ENCODE results near the gene PRR14.
"Not testable (repeated sequence)": the region's sequence is repeated elsewhere in the genome, so short reads cannot be mapped to it uniquely, and the experiment has no call there.

PRR14 gene

GRCh38 chr16:30633526-30633925 is 17.2 kb upstream of the PRR14 start:
- H2AFZ ChIP-seq (ENCODE audit: low read length) = peak overlapping the region; percentile 71
- TF ChIP-seq CTCF (conservative IDR thresholded peaks at IDR 0.05; ENCODE audit: low read length) (no peak), EZH2phosphoT487 (IDR thresholded peaks at IDR 0.05; ENCODE audit: borderline replicate concordance) (no peak)
- H3K27me3 ChIP-seq (ENCODE audit: insufficient read depth, low read length, poor library complexity, severe bottlenecking) = no peaks in the 10 kb centered on the region

DNA sequence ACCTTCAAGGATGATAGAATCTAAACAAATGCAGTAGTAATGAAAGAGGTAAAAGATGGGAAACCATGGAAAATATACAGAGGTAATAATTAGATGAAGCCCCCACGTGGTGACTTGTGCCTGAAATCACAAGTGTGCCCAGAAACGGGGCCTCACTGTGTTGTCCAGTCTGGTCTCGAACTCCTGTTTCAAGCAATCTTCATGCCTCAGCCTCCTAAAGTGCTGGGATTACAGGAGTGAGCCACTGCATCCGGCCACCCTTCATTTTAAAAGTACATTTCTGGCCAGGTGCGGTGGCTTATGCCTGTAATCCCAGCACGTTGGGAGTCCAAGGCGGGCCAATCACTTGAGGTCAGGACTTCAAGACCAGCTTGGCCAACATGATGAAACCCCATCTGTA is 14.2 kb upstream of the PRR14 start:
- H3K27me3 ChIP-seq (ENCODE audit: insufficient read depth, low read length, poor library complexity, severe bottlenecking) = no peaks in the 10 kb centered on the region
- H3K4me3 ChIP-seq (ENCODE audit: low read length, poor library complexity, severe bottlenecking) = no peak overlapping the region
- H3F3A ChIP-seq (ENCODE audit: low read depth) = no peaks in the 10 kb centered on the region
- H3K4me2 ChIP-seq (ENCODE audit: low read depth, low read length, poor library complexity, severe bottlenecking) = peak overlapping the region; percentile 93
- H3K36me3 ChIP-seq (ENCODE audit: insufficient read depth, low read length) = no peaks in the 10 kb centered on the region
- no peaks in the 10 kb centered on the region for H3K9me3 ChIP-seq (ENCODE audit: insufficient read depth, low read depth, low read length)
- H4K20me1 ChIP-seq (ENCODE audit: insufficient read depth, low read length, poor library complexity, severe bottlenecking) = no peaks in the 10 kb centered on the region
- peaks cover 5% of the 10 kb centered on the region for H3K4me1 ChIP-seq (ENCODE audit: insufficient read depth, low read length, poor library complexity, severe bottlenecking)
- TF ChIP-seq CTCF (conservative IDR thresholded peaks at IDR 0.05; ENCODE audit: low read length) (no peak), EZH2phosphoT487 (IDR thresholded peaks at IDR 0.05; ENCODE audit: borderline replicate concordance) (no peak)
- H3K9me2 ChIP-seq (replicated peaks; ENCODE audit: low read depth, low read length) = no peaks in the 10 kb centered on the region
- no peak overlapping the region for H3K9ac ChIP-seq (ENCODE audit: low read depth, low read length, poor library complexity, severe bottlenecking)
- H3K79me2 ChIP-seq (ENCODE audit: insufficient read depth, low read length) = peaks cover 22% of the 10 kb centered on the region
- H2AFZ ChIP-seq (ENCODE audit: low read length) = no peak overlapping the region

More at GRCh38 chr16:30633526-30633925, 17.2 kb upstream of the PRR14 start:
- H3K79me2 ChIP-seq (ENCODE audit: insufficient read depth, low read length) = peaks cover 22% of the 10 kb centered on the region
- H3K4me2 ChIP-seq (ENCODE audit: low read depth, low read length, poor library complexity, severe bottlenecking) = peak overlapping the region; percentile 67
- H3F3A ChIP-seq (ENCODE audit: low read depth) = no peaks in the 10 kb centered on the region
- H4K20me1 ChIP-seq (ENCODE audit: insufficient read depth, low read length, poor library complexity, severe bottlenecking) = no peaks in the 10 kb centered on the region
- H3K4me3 ChIP-seq (ENCODE audit: low read length, poor library complexity, severe bottlenecking) = peak overlapping the region; percentile 86
- no peaks in the 10 kb centered on the region for H3K9me2 ChIP-seq (replicated peaks; ENCODE audit: low read depth, low read length)
- H3K9me3 ChIP-seq (ENCODE audit: insufficient read depth, low read depth, low read length) = no peaks in the 10 kb centered on the region
- peaks cover 5% of the 10 kb centered on the region for H3K4me1 ChIP-seq (ENCODE audit: insufficient read depth, low read length, poor library complexity, severe bottlenecking)
- H3K36me3 ChIP-seq (ENCODE audit: insufficient read depth, low read length) = no peaks in the 10 kb centered on the region
- peak overlapping the region; percentile 85 for H3K9ac ChIP-seq (ENCODE audit: low read depth, low read length, poor library complexity, severe bottlenecking)

GRCh38 chr16:30637139-30637538 is 13.6 kb upstream of the PRR14 start:
- not testable (repeated sequence) for H3F3A ChIP-seq (ENCODE audit: low read depth); H3K4me1 ChIP-seq (ENCODE audit: insufficient read depth, low read length, poor library complexity, severe bottlenecking); H3K9me3 ChIP-seq (ENCODE audit: insufficient read depth, low read depth, low read length); H3K36me3 ChIP-seq (ENCODE audit: insufficient read depth, low read length); H2AFZ ChIP-seq (ENCODE audit: low read length); H4K20me1 ChIP-seq (ENCODE audit: insufficient read depth, low read length, poor library complexity, severe bottlenecking); H3K27me3 ChIP-seq (ENCODE audit: insufficient read depth, low read length, poor library complexity, severe bottlenecking); H3K4me3 ChIP-seq (ENCODE audit: low read length, poor library complexity, severe bottlenecking); H3K9me2 ChIP-seq (replicated peaks; ENCODE audit: low read depth, low read length); H3K4me2 ChIP-seq (ENCODE audit: low read depth, low read length, poor library complexity, severe bottlenecking); H3K9ac ChIP-seq (ENCODE audit: low read depth, low read length, poor library complexity, severe bottlenecking)
- H3K79me2 ChIP-seq (ENCODE audit: insufficient read depth, low read length) = peaks cover 22% of the 10 kb centered on the region

DNA sequence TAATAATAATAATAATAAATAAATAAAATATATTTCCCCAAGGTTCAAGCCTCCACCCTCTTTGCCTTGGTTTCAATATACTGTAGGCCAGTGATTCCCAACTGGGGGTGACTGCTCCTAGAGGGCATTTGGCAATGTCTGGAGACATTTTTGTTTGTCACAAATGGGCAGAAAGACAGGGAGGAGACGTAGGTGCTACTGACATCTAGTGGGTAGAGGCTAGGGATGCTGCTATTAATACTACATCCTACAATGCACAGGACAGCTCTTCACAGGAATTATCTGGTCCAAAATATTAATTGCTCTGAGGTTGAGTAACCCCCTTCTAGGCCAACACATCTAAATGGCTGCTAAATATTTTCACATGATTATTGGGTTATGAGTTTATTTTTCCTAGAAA is 12.8 kb upstream of the PRR14 start:
- Histone ChIP-seq H3K9me3 (ENCODE audit: insufficient read depth, low read depth, low read length) (no peaks in the 10 kb centered on the region), H3K9ac (ENCODE audit: low read depth, low read length, poor library complexity, severe bottlenecking) (no peak overlapping the region)

More for the DNA sequence above, 12.8 kb upstream of the PRR14 start:
- H3K4me2 ChIP-seq (ENCODE audit: low read depth, low read length, poor library complexity, severe bottlenecking) = no peak overlapping the region
- H3K79me2 ChIP-seq (ENCODE audit: insufficient read depth, low read length) = peaks cover 22% of the 10 kb centered on the region
- peaks cover 5% of the 10 kb centered on the region for H3K4me1 ChIP-seq (ENCODE audit: insufficient read depth, low read length, poor library complexity, severe bottlenecking)
- H3K9me2 ChIP-seq (replicated peaks; ENCODE audit: low read depth, low read length) = no peaks in the 10 kb centered on the region
- no peaks in the 10 kb centered on the region for H4K20me1 ChIP-seq (ENCODE audit: insufficient read depth, low read length, poor library complexity, severe bottlenecking)
- H3K36me3 ChIP-seq (ENCODE audit: insufficient read depth, low read length) = no peaks in the 10 kb centered on the region
- H2AFZ ChIP-seq (ENCODE audit: low read length) = no peak overlapping the region
- H3K4me3 ChIP-seq (ENCODE audit: low read length, poor library complexity, severe bottlenecking) = no peak overlapping the region
- H3F3A ChIP-seq (ENCODE audit: low read depth) = no peaks in the 10 kb centered on the region
- no peak for TF ChIP-seq EZH2phosphoT487 (IDR thresholded peaks at IDR 0.05; ENCODE audit: borderline replicate concordance)
- peak; percentile 79 for TF ChIP-seq CTCF (conservative IDR thresholded peaks at IDR 0.05; ENCODE audit: low read length)
- H3K27me3 ChIP-seq (ENCODE audit: insufficient read depth, low read length, poor library complexity, severe bottlenecking) = no peaks in the 10 kb centered on the region

Data from Loucy (cell line).